Activated naive CD4-positive, alpha-beta T cell treated with anti-CD3 and anti-CD28 coated beads, Interleukin-2, amount 10 ng/mL, durations not matched to agents 7 days and 5 days (primary cell): ENCODE data around the gene KCNJ6.

ENCODE experiments used
- CTCF ChIA-PET: fragments of 350-600 bp; sonication (Branson Sonifier 250); formaldehyde crosslinking; loops from one replicate; lab custom pipeline; 2021; ENCODE audit warnings: antibody characterized with exemption; lab: Charles Lee
- DNase-seq: peaks from one replicate; pipeline ENCODE4 v3.0.0-alpha.2; 2020
- H3K27ac Mint-ChIP-seq: one replicate; pipeline ENCODE4 v1.8.0; 2021; ENCODE audit warnings: mild to moderate bottlenecking, moderate library complexity, mixed read lengths
- H3K27me3 Mint-ChIP-seq: one replicate; pipeline ENCODE4 v1.8.0; 2021; ENCODE audit warnings: mild to moderate bottlenecking, mixed read lengths
- H3K36me3 Mint-ChIP-seq: one replicate; pipeline ENCODE4 v1.8.0; 2021; ENCODE audit warnings: mixed read lengths
- H3K4me1 Mint-ChIP-seq: one replicate; pipeline ENCODE4 v1.8.0; 2021; ENCODE audit warnings: mixed read lengths
- H3K4me3 Mint-ChIP-seq: one replicate; pipeline ENCODE4 v1.8.0; 2021; ENCODE audit warnings: mild to moderate bottlenecking, moderate library complexity, mixed read lengths
- H3K9me3 Mint-ChIP-seq: one replicate; pipeline ENCODE4 v1.8.0; 2021; ENCODE audit warnings: mixed read lengths

Gene KCNJ6

GRCh38 chr21:37564341-37564923, 351.8 kb downstream of the KCNJ6 start:
- H3K36me3 Mint-ChIP-seq, result no peaks in the 10 kb centered on the region
- no peaks in the 10 kb centered on the region for H3K9me3 Mint-ChIP-seq
- H3K27ac Mint-ChIP-seq, result peak overlapping the region; percentile 99
- CTCF ChIA-PET, result interaction anchor here (0.6 to 1.8 kb wide), 11 partner anchors 9 to 482 kb away, joined by 3 to 7 read pairs (median 3); no protein-coding TSS in a partner anchor
- H3K27me3 Mint-ChIP-seq, result peaks cover 14% of the 10 kb centered on the region
- DNase-seq, result peak; percentile 86
- peak overlapping the region; percentile 86 for H3K4me3 Mint-ChIP-seq
- H3K4me1 Mint-ChIP-seq, result peaks cover 34% of the 10 kb centered on the region

- Mint-ChIP-seq H3K27ac (peak overlapping the region; percentile 99), H3K36me3 (no peaks in the 10 kb centered on the region), H3K4me1 (peaks cover 34% of the 10 kb centered on the region), H3K4me3 (peak overlapping the region; percentile 86), H3K27me3 (peaks cover 14% of the 10 kb centered on the region), H3K9me3 (no peaks in the 10 kb centered on the region)
- CTCF ChIA-PET, result interaction anchor here (0.6 to 1.8 kb wide), 12 partner anchors 9 to 481 kb away, joined by 3 to 7 read pairs (median 3); no protein-coding TSS in a partner anchor
- peak; percentile 93 for DNase-seq
These were observed 352.5 kb downstream of the KCNJ6 start for GRCh38 chr21:37563641-37564340.

- H3K4me3 Mint-ChIP-seq, result peak overlapping the region; percentile 86
- DNase-seq, result no peak
- CTCF ChIA-PET, result interaction anchor here (1.0 to 1.8 kb wide), 7 partner anchors 9 to 481 kb away, joined by 3 to 7 read pairs (median 4); no protein-coding TSS in a partner anchor
These were observed 353.2 kb downstream of the KCNJ6 start for GRCh38 chr21:37562920-37563640.

GRCh38 chr21:37561941-37562919, 354.0 kb downstream of the KCNJ6 start:
- CTCF ChIA-PET, result interaction anchor here (1.0 kb wide), 1 partner anchor 8 kb away, joined by 4 read pairs; no protein-coding TSS in a partner anchor

More at GRCh38 chr21:37562920-37563640, 353.2 kb downstream of the KCNJ6 start:
- peaks cover 34% of the 10 kb centered on the region for H3K4me1 Mint-ChIP-seq
- H3K36me3 Mint-ChIP-seq, result no peaks in the 10 kb centered on the region
- peak overlapping the region; percentile 99 for H3K27ac Mint-ChIP-seq
- H3K9me3 Mint-ChIP-seq, result no peaks in the 10 kb centered on the region
- H3K27me3 Mint-ChIP-seq, result peaks cover 10% of the 10 kb centered on the region

GRCh38 chr21:37561506-37561905, 354.8 kb downstream of the KCNJ6 start:
- no peaks in the 10 kb centered on the region for H3K36me3 Mint-ChIP-seq
- H3K4me1 Mint-ChIP-seq, result peaks cover 34% of the 10 kb centered on the region
- no peaks in the 10 kb centered on the region for H3K9me3 Mint-ChIP-seq
- DNase-seq, result no peak
- CTCF ChIA-PET, result no interaction called here
- H3K27ac Mint-ChIP-seq, result no peak overlapping the region
- H3K27me3 Mint-ChIP-seq, result peaks cover 18% of the 10 kb centered on the region
- H3K4me3 Mint-ChIP-seq, result no peak overlapping the region

More at GRCh38 chr21:37561941-37562919, 354.0 kb downstream of the KCNJ6 start:
- DNase-seq, result no peak
- peaks cover 34% of the 10 kb centered on the region for H3K4me1 Mint-ChIP-seq
- no peaks in the 10 kb centered on the region for H3K9me3 Mint-ChIP-seq
- no peak overlapping the region for H3K27ac Mint-ChIP-seq
- peak overlapping the region; percentile 86 for H3K4me3 Mint-ChIP-seq
- peaks cover 14% of the 10 kb centered on the region for H3K27me3 Mint-ChIP-seq
- no peaks in the 10 kb centered on the region for H3K36me3 Mint-ChIP-seq

GRCh38 chr21:37560385-37560784, 355.9 kb downstream of the KCNJ6 start:
- no peak overlapping the region for H3K4me3 Mint-ChIP-seq
- no peaks in the 10 kb centered on the region for H3K36me3 Mint-ChIP-seq
- peaks cover 31% of the 10 kb centered on the region for H3K4me1 Mint-ChIP-seq
- no peak for DNase-seq
- no peak overlapping the region for H3K27ac Mint-ChIP-seq
- H3K27me3 Mint-ChIP-seq, result peaks cover 24% of the 10 kb centered on the region
- CTCF ChIA-PET, result no interaction called here
- no peaks in the 10 kb centered on the region for H3K9me3 Mint-ChIP-seq

- Mint-ChIP-seq H3K36me3 (no peaks in the 10 kb centered on the region), H3K4me3 (no peak overlapping the region)
These were observed 357.5 kb downstream of the KCNJ6 start for GRCh38 chr21:37558676-37559211.

More at GRCh38 chr21:37558676-37559211, 357.5 kb downstream of the KCNJ6 start:
- CTCF ChIA-PET, result no interaction called here
- H3K9me3 Mint-ChIP-seq, result no peaks in the 10 kb centered on the region
- no peak for DNase-seq
- H3K27ac Mint-ChIP-seq, result no peak overlapping the region
- H3K27me3 Mint-ChIP-seq, result peaks cover 22% of the 10 kb centered on the region
- H3K4me1 Mint-ChIP-seq, result peaks cover 15% of the 10 kb centered on the region
